Activated effector memory CD4-positive, alpha-beta T cell treated with anti-CD3 and anti-CD28 coated beads, Interleukin-2, amount 50 U/mL, for 16 hours (primary cell): ENCODE data around the gene RBP5.

ENCODE experiments used
- DNase-seq: peaks from one replicate; pipeline ENCODE4 v3.0.0-alpha.2; 2020

Gene RBP5

DNA sequence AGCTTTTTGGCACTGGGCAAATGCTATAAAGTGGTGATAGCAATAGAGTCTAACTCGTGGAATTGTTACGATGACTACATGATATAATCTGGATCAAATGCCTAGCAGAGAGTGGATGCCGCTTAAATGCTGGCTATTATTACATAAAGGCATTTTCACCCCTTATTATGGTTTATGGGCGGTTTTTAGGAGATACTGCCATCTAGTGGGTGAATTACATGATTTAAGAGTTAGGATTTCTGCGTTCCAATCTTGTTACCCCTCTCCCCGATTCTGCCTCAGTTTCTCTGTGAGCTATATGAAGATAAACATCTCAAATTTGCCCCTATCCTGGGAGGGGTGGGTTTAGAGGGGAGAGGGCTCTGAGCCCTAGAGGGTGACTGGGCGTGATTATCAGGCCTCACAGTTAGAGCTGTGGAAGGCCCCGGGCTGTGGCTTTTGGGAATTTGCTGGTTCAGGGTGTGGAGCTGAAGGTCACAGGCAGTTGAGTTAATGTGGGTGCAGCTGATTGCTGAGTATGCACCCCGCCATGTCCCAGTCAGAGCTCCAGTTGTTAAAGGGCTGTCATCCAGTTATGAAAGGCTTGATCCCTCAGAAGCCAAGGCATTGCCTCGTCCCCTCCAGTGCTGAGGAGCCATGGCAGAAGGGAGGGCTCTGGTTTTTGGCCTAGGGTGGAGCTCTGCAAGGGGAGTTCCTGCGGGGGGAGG is 15.9 kb upstream of the RBP5 start:
- no peak for DNase-seq

- DNase-seq: no peak
These were observed 14.9 kb upstream of the RBP5 start for GRCh38 chr12:7143564-7143963.

GRCh38 chr12:7142809-7143465 is 14.2 kb upstream of the RBP5 start:
- DNase-seq: no peak

GRCh38 chr12:7142056-7142644 is 13.5 kb upstream of the RBP5 start:
- DNase-seq: peak; percentile 84

- DNase-seq: no peak
These were observed 12.8 kb upstream of the RBP5 start for GRCh38 chr12:7141351-7142005.

GRCh38 chr12:7139200-7139599 is 10.5 kb upstream of the RBP5 start:
- no peak for DNase-seq

GRCh38 chr12:7137908-7138307 is 9.2 kb upstream of the RBP5 start:
- no peak for DNase-seq

- no peak for DNase-seq
These were observed 8.0 kb upstream of the RBP5 start for GRCh38 chr12:7136676-7137075.

- DNase-seq: no peak
These were observed 7.4 kb upstream of the RBP5 start for GRCh38 chr12:7136071-7136470.

- DNase-seq: no peak
These were observed 5.9 kb upstream of the RBP5 start for GRCh38 chr12:7134396-7135166.

DNA sequence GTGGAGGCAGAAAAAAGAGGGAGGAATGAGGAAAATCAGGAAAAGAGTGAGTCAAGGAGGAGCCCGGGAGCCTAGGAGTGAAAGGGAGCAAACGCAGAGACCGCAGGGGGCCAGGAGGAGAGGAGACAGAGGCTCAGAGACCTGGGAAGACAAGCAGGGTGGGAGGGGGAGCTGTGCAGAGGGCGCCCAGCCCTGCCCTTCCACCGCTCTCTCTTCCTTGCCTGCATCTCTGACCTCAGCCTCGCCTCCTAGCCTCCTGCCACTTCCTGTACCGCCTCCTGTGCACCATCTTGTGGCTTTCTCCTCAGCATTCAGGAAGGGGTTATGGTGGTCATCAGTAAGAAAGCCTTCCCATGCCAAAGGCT is 2.8 kb upstream of the RBP5 start:
- DNase-seq: peak; percentile 73

- DNase-seq: peak; percentile 84
These were observed 2.2 kb upstream of the RBP5 start for GRCh38 chr12:7130701-7131501.

- DNase-seq: peak; percentile 94
These were observed 1.4 kb upstream of the RBP5 start, which contains the start of gene CLSTN3 for GRCh38 chr12:7129872-7130691. CLSTN3 (plus strand) TSS chr12:7130371; CDS start chr12:7130649, 278 bp downstream.

GRCh38 chr12:7129287-7129871 is 690 bp upstream of the RBP5 start:
- DNase-seq: no peak

DNA sequence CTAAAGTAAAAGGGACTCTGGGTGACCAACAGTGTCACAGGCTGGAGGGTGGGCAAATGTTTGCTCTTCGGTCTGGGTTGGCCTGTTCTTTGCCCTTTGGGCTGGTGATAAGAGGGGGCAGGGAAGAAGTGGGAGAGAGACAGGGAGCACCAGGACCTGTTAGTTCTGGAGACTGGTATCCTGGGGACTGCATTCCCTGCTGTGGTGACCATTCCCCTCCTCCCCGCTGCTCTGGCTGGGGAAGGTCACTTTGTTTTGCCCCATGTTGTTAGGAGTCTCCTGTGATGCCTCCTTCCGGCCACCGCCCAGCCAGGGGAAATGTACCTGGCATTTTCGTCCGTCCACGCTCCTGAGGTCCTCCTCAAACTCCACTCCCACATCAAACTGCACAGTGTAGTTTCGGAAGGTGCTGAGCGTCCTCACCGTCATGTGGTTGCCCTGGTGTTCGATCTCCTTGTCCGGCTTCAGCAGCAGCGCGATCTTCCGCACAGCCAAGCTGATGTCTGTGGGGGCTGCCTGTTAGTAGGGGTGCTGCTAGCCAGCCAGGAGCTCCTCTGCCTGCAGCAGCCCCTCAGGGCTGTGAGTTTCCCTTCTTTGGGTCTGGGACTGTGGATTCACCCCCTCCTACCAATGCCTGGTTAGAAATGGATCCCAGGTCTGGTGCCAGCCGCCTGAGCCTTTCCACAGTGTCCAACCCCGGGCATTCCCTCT is 618 bp downstream of the RBP5 start:
- DNase-seq: no peak

GRCh38 chr12:7125632-7126227 is 3.0 kb downstream of the RBP5 start:
- no peak for DNase-seq

GRCh38 chr12:7123806-7124522 is 4.7 kb downstream of the RBP5 start:
- no peak for DNase-seq

GRCh38 chr12:7122811-7123769 is 5.6 kb downstream of the RBP5 start:
- DNase-seq: no peak
